ENCODE measurements around the gene PPFIBP2.

DNA sequence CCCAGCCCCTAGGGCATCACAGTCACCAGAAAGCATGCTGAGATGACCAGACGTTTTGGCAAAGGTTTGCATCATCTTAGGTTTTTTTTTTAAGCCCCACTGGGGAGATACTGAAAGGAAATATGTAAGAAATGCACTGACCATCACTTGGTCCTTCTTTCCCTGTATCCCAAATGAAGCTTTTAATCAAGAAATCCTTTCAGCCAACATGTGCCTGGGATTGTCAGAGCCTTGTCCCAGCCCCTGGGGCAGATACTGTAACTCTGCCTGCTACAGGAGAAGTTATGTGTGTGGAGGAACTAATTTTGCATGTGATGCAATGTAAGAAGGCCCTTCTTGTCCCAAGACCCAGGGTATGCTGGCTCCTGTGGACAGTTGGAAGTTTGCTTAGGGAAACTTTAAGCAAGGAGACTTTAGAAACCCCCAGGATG, 65.6 kb downstream of the PPFIBP2 start:
- TF ChIP-seq, protein P1, sequence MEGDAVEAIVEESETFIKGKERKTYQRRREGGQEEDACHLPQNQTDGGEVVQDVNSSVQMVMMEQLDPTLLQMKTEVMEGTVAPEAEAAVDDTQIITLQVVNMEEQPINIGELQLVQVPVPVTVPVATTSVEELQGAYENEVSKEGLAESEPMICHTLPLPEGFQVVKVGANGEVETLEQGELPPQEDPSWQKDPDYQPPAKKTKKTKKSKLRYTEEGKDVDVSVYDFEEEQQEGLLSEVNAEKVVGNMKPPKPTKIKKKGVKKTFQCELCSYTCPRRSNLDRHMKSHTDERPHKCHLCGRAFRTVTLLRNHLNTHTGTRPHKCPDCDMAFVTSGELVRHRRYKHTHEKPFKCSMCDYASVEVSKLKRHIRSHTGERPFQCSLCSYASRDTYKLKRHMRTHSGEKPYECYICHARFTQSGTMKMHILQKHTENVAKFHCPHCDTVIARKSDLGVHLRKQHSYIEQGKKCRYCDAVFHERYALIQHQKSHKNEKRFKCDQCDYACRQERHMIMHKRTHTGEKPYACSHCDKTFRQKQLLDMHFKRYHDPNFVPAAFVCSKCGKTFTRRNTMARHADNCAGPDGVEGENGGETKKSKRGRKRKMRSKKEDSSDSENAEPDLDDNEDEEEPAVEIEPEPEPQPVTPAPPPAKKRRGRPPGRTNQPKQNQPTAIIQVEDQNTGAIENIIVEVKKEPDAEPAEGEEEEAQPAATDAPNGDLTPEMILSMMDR (IDR thresholded peaks at IDR 0.05), result no peak
- TF ChIP-seq POLR2AphosphoS5 (IDR thresholded peaks at IDR 0.05; ENCODE audit: low read depth, low read length) (no peak), TCF7L2 (IDR thresholded peaks at IDR 0.05; ENCODE audit: low read depth, low read length) (no peak)
